ENCODE measurements around the gene RBKS. TPM values are rescaled to one million over a fixed set of nuclear protein-coding genes. Genes with fewer than 3 reads are reported as not detected.
"Not testable (repeated sequence)": the region's sequence is repeated elsewhere in the genome, so short reads cannot be mapped to it uniquely, and the experiment has no call there.

The RBKS gene
- polyA plus RNA-seq, 4 donors: 19.8 to 72.0 (median 33.2) TPM

- H3K27ac ChIP-seq (ENCODE audit: low read depth in 1 of 3, low read length in 2 of 3): no peak overlapping the region
- FAIRE-seq: no peak
- WGBS, 3 donors: 90 to 93% (median 90%) methylated on average over 5 of the region's 5 CpGs
- H3K4me3 ChIP-seq (ENCODE audit: low read depth in 1 of 3, low read length in 3 of 3): no peak overlapping the region
- no peaks in the 10 kb centered on the region for H3K36me3 ChIP-seq (ENCODE audit: control insufficient read depth in 3 of 3, insufficient read depth in 2 of 3, low read depth in 1 of 3, low read length in 3 of 3)
- H3K4me1 ChIP-seq (ENCODE audit: control insufficient read depth in 3 of 3, insufficient read depth in 2 of 3, low read depth in 1 of 3, low read length in 2 of 3): peaks cover 2 to 36% (median 3%) of the 10 kb centered on the region in 3 donors
- no peaks in the 10 kb centered on the region for H3K27me3 ChIP-seq (ENCODE audit: control insufficient read depth in 3 of 3, insufficient read depth in 3 of 3, low read length in 3 of 3)
- DNase-seq: no peak
- peaks cover 0 to 3% of the 10 kb centered on the region in 2 donors for H3K9me3 ChIP-seq (ENCODE audit: control insufficient read depth in 2 of 2, insufficient read depth in 1 of 2, low read depth in 1 of 2, low read length in 1 of 2)
Observed at GRCh38 chr2:27754831-27755230, 135.4 kb downstream of the RBKS start.

GRCh38 chr2:27754138-27754588 is 136.0 kb downstream of the RBKS start:
- H3K27ac ChIP-seq (ENCODE audit: low read depth in 1 of 3, low read length in 2 of 3): peak overlapping the region in 1 of 3 donors; percentile 99
- WGBS, 3 donors: 10 to 16% (median 13%) methylated on average over 4 of the region's 4 CpGs
- DNase-seq: peak; percentile 84 to 88
- FAIRE-seq: no peak
- H3K36me3 ChIP-seq (ENCODE audit: control insufficient read depth in 3 of 3, insufficient read depth in 2 of 3, low read depth in 1 of 3, low read length in 3 of 3): no peaks in the 10 kb centered on the region
- H3K27me3 ChIP-seq (ENCODE audit: control insufficient read depth in 3 of 3, insufficient read depth in 3 of 3, low read length in 3 of 3): no peaks in the 10 kb centered on the region
- peaks cover 2 to 36% (median 3%) of the 10 kb centered on the region in 3 donors for H3K4me1 ChIP-seq (ENCODE audit: control insufficient read depth in 3 of 3, insufficient read depth in 2 of 3, low read depth in 1 of 3, low read length in 2 of 3)
- H3K4me3 ChIP-seq (ENCODE audit: low read depth in 1 of 3, low read length in 3 of 3): no peak overlapping the region
- H3K9me3 ChIP-seq (ENCODE audit: control insufficient read depth in 2 of 2, insufficient read depth in 1 of 2, low read depth in 1 of 2, low read length in 1 of 2): peaks cover 0 to 7% of the 10 kb centered on the region in 2 donors

DNA sequence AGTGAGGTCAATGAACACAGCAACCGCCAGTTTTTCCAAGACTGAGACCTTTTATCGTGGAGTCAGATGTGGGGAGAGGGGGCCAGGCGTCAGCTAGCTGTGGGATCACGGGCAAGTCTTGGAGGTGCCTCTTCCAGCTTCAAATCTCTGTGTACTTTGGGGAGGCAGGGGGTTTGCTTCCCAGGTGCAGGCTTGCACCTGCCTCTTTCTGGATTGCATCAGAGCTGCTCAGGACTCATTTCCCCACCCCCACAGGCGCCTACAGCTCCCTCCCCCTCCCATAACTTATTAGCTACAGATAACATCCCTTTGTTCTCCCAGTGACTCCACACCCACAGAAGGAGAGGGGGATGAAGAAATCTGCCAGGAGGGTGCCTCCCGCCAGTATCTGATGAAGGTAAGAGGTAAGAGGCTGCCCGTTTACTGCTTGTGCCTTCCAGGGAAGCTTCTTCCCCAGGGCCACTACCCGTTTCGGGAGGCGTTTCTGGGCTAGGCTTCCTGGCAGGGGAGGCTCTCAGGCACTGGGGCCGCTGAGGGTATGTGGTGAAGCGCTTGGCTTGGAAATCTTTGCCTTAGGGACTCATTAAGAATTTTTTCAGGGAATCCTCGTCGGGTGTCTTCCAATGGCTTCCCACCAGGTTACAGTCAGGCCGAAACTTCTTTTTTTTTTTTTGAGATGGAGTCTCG is 137.5 kb downstream of the RBKS start:
- DNase-seq (peak; percentile 93 to 94), FAIRE-seq (no peak)
- no peaks in the 10 kb centered on the region for H3K27me3 ChIP-seq (ENCODE audit: control insufficient read depth in 3 of 3, insufficient read depth in 3 of 3, low read length in 3 of 3)
- peaks cover 2 to 36% (median 3%) of the 10 kb centered on the region in 3 donors for H3K4me1 ChIP-seq (ENCODE audit: control insufficient read depth in 3 of 3, insufficient read depth in 2 of 3, low read depth in 1 of 3, low read length in 2 of 3)
- H3K9me3 ChIP-seq (ENCODE audit: control insufficient read depth in 2 of 2, insufficient read depth in 1 of 2, low read depth in 1 of 2, low read length in 1 of 2): peaks cover 0 to 15% of the 10 kb centered on the region in 2 donors
- no peaks in the 10 kb centered on the region for H3K36me3 ChIP-seq (ENCODE audit: control insufficient read depth in 3 of 3, insufficient read depth in 2 of 3, low read depth in 1 of 3, low read length in 3 of 3)
- 19 to 57% (median 23%) methylated on average over 15 to 16 of the region's 16 CpGs for WGBS, 3 donors
- H3K27ac ChIP-seq (ENCODE audit: low read depth in 1 of 3, low read length in 2 of 3): peak overlapping the region; percentile 78 to 99 (median 86)
- peak overlapping the region in 2 of 3 donors; percentile 21 to 58 for H3K4me3 ChIP-seq (ENCODE audit: low read depth in 1 of 3, low read length in 3 of 3)

DNA sequence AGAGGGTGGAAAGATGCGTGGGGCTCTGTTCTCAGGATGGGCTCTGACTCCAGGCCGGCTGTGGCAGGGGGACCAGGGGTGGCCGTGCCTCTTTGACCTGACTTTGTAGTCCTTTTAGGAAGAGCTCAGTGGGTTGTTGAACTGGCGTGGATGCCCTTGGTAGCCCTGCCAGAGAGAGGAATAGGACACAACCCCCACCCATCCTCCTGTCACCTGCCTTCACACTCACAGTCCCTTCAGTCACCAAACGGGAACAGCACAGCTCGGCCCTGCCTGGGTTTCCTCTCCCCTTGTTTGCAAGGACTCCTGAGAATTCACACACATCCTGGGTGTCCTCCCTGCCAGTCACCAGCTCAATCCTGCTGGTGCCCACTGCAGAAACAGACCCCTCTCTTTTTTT is 138.8 kb downstream of the RBKS start:
- H3K4me1 ChIP-seq (ENCODE audit: control insufficient read depth in 3 of 3, insufficient read depth in 2 of 3, low read depth in 1 of 3, low read length in 2 of 3): peaks cover 2 to 42% (median 3%) of the 10 kb centered on the region in 3 donors
- H3K9me3 ChIP-seq (ENCODE audit: control insufficient read depth in 2 of 2, insufficient read depth in 1 of 2, low read depth in 1 of 2, low read length in 1 of 2): peaks cover 0 to 15% of the 10 kb centered on the region in 2 donors
- no peak for FAIRE-seq
- peak overlapping the region in 1 of 3 donors; percentile 99 for H3K27ac ChIP-seq (ENCODE audit: low read depth in 1 of 3, low read length in 2 of 3)
- no peaks in the 10 kb centered on the region for H3K27me3 ChIP-seq (ENCODE audit: control insufficient read depth in 3 of 3, insufficient read depth in 3 of 3, low read length in 3 of 3)
- H3K36me3 ChIP-seq (ENCODE audit: control insufficient read depth in 3 of 3, insufficient read depth in 2 of 3, low read depth in 1 of 3, low read length in 3 of 3): no peaks in the 10 kb centered on the region
- WGBS, 3 donors: 67 to 80% (median 79%) methylated on average over 6 of the region's 6 CpGs
- H3K4me3 ChIP-seq (ENCODE audit: low read depth in 1 of 3, low read length in 3 of 3): no peak overlapping the region
- DNase-seq: no peak

DNA sequence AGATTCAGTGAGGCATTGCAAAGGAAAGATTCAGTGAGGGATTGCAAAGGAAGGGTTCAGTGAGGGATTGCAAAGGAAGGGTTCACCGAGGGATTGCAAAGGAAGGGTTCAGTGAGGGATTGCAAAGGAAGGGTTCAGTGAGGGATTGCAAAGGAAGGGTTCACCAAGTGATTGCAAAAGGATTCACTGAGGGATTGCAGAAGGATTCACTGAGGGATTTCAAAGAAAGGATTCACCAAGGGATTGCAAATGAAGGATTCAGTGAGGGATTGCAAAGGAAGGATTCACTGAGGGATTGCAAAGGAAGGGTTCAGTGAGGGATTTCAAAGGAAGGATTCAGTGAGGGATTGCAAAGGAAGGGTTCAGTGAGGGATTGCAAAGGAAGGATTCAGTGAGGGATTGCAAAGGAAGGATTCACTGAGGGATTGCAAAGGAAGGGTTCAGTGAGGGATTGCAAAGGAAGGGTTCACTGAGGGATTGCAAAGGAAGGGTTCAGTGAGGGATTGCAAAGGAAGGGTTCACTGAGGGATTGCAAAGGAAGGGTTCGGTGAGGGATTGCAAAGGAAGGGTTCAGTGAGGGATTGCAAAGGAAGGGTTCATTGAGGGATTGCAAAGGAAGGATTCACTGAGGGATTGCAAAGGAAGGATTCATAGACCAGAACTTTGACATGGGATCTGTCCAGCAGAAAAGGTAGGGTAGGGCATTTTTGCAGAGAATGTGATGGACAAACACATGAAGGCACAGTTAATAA is 141.2 kb downstream of the RBKS start:
- peaks cover 2 to 37% (median 3%) of the 10 kb centered on the region in 3 donors for H3K4me1 ChIP-seq (ENCODE audit: control insufficient read depth in 3 of 3, insufficient read depth in 2 of 3, low read depth in 1 of 3, low read length in 2 of 3)
- H3K4me3 ChIP-seq (ENCODE audit: low read depth in 1 of 3, low read length in 3 of 3); H3K27me3 ChIP-seq (ENCODE audit: control insufficient read depth in 3 of 3, insufficient read depth in 3 of 3, low read length in 3 of 3); DNase-seq; FAIRE-seq; H3K27ac ChIP-seq (ENCODE audit: low read depth in 1 of 3, low read length in 2 of 3); H3K36me3 ChIP-seq (ENCODE audit: control insufficient read depth in 3 of 3, insufficient read depth in 2 of 3, low read depth in 1 of 3, low read length in 3 of 3): not testable (repeated sequence)
- 90 to 93% (median 90%) methylated on average over 2 of the region's 2 CpGs for WGBS, 3 donors
- peaks cover 0 to 15% of the 10 kb centered on the region in 2 donors for H3K9me3 ChIP-seq (ENCODE audit: control insufficient read depth in 2 of 2, insufficient read depth in 1 of 2, low read depth in 1 of 2, low read length in 1 of 2)

DNA sequence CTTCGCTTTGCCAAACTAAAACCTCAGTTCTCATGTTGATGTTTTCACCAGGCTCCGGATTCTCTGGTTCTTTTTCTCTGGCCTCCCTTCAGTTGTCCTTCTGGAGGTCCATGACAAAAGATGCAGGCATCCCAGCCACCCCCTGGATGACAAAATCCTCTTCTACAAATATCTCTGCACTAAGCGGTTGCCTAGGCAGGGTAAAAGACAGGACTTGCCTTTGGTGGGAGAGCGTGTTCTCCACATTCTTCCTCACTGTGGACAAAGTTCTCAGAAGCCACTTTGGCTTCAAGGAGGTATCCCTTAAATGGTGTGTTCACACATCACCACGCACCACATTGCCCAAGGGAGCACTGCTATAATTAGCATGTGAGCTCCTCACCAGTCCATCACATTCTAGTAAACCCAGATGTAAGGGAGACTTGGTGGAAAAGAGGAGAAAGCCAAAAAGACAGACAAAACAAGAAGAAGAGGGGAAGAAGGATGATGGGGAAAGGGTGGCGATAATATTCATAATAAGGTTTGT is 142.3 kb downstream of the RBKS start:
- H3K27ac ChIP-seq (ENCODE audit: low read depth in 1 of 3, low read length in 2 of 3): no peak overlapping the region
- no peak overlapping the region for H3K4me3 ChIP-seq (ENCODE audit: low read depth in 1 of 3, low read length in 3 of 3)
- 75 to 80% (median 75%) methylated on average over 6 of the region's 6 CpGs for WGBS, 3 donors
- H3K4me1 ChIP-seq (ENCODE audit: control insufficient read depth in 3 of 3, insufficient read depth in 2 of 3, low read depth in 1 of 3, low read length in 2 of 3): peaks cover 2 to 26% (median 3%) of the 10 kb centered on the region in 3 donors
- H3K27me3 ChIP-seq (ENCODE audit: control insufficient read depth in 3 of 3, insufficient read depth in 3 of 3, low read length in 3 of 3): no peaks in the 10 kb centered on the region
- H3K36me3 ChIP-seq (ENCODE audit: control insufficient read depth in 3 of 3, insufficient read depth in 2 of 3, low read depth in 1 of 3, low read length in 3 of 3): no peaks in the 10 kb centered on the region
- peaks cover 0 to 13% of the 10 kb centered on the region in 2 donors for H3K9me3 ChIP-seq (ENCODE audit: control insufficient read depth in 2 of 2, insufficient read depth in 1 of 2, low read depth in 1 of 2, low read length in 1 of 2)
- FAIRE-seq (no peak), DNase-seq (no peak)

- peaks cover 0 to 13% (median 0%) of the 10 kb centered on the region in 3 donors for H3K4me1 ChIP-seq (ENCODE audit: control insufficient read depth in 3 of 3, insufficient read depth in 2 of 3, low read depth in 1 of 3, low read length in 2 of 3)
- no peaks in the 10 kb centered on the region for H3K27me3 ChIP-seq (ENCODE audit: control insufficient read depth in 3 of 3, insufficient read depth in 3 of 3, low read length in 3 of 3)
- H3K27ac ChIP-seq (ENCODE audit: low read depth in 1 of 3, low read length in 2 of 3): peak overlapping the region in 1 of 3 donors; percentile 0
- no peak overlapping the region for H3K4me3 ChIP-seq (ENCODE audit: low read depth in 1 of 3, low read length in 3 of 3)
- WGBS, 3 donors: 43 to 63% (median 57%) methylated on average over 2 of the region's 2 CpGs
- DNase-seq: peak in 1 of 2 donors; percentile 44
- no peak for FAIRE-seq
- no peaks in the 10 kb centered on the region for H3K36me3 ChIP-seq (ENCODE audit: control insufficient read depth in 3 of 3, insufficient read depth in 2 of 3, low read depth in 1 of 3, low read length in 3 of 3)
- H3K9me3 ChIP-seq (ENCODE audit: control insufficient read depth in 2 of 2, insufficient read depth in 1 of 2, low read depth in 1 of 2, low read length in 1 of 2): peaks cover 0 to 13% of the 10 kb centered on the region in 2 donors
Observed at GRCh38 chr2:27746325-27746724, 143.9 kb downstream of the RBKS start.

- H3K27me3 ChIP-seq (ENCODE audit: control insufficient read depth in 3 of 3, insufficient read depth in 3 of 3, low read length in 3 of 3); DNase-seq; H3K36me3 ChIP-seq (ENCODE audit: control insufficient read depth in 3 of 3, insufficient read depth in 2 of 3, low read depth in 1 of 3, low read length in 3 of 3); H3K4me1 ChIP-seq (ENCODE audit: control insufficient read depth in 3 of 3, insufficient read depth in 2 of 3, low read depth in 1 of 3, low read length in 2 of 3); H3K27ac ChIP-seq (ENCODE audit: low read depth in 1 of 3, low read length in 2 of 3); H3K4me3 ChIP-seq (ENCODE audit: low read depth in 1 of 3, low read length in 3 of 3); FAIRE-seq: not testable (repeated sequence)
- H3K9me3 ChIP-seq (ENCODE audit: control insufficient read depth in 2 of 2, insufficient read depth in 1 of 2, low read depth in 1 of 2, low read length in 1 of 2): peaks cover 0 to 15% of the 10 kb centered on the region in 2 donors
Observed at GRCh38 chr2:27745494-27745893, 144.7 kb downstream of the RBKS start.
